Pancreas (tissue), 10 donors: ENCODE results near the gene ST7. TPM values are rescaled to one million over a fixed set of nuclear protein-coding genes. Genes with fewer than 3 reads are reported as not detected.
A peak's percentile ranks its signal among the peaks of the same experiment; 100 is the strongest.

Source experiments
- ATAC-seq, 4 donors: fragments of 200-7000 bp; cut with Tn5 transposase; one replicate each; pipeline versions ENCODE4 v1.8.0 to v1.9.1; 2020; ENCODE audit warnings: mild to moderate bottlenecking in 4 of 4, moderate library complexity in 4 of 4
- DNase-seq, 6 donors: peaks; one replicate each; pipeline ENCODE4 v3.0.0-alpha.2; 2020
- FAIRE-seq: peaks from 2 replicates; lab custom pipeline; 2012; peaks lifted over from hg19 to GRCh38; lab: Jason Lieb, UNC
- H3K27ac ChIP-seq, 4 donors: fragments of 200-600 bp; sonication (generic); 1 replicate in 3 of 4; 2 replicates in 1 of 4; pipeline versions ENCODE4 v1.5.0 to v1.8.0; 2020
- H3K27me3 ChIP-seq, 4 donors: fragments of 200-600 bp; one replicate each; pipeline ENCODE4 v1.8.0; 2021
- H3K36me3 ChIP-seq, 3 donors: fragments of 200-600 bp; sonication (generic) in 1 of 3; one replicate each; pipeline versions ENCODE4 v1.5.0 to v1.8.0; 2020 to 2021
- H3K4me1 ChIP-seq, 3 donors: fragments of 200-600 bp; one replicate each; pipeline ENCODE4 v1.8.0; 2021
- H3K4me3 ChIP-seq, 4 donors: fragments of 200-600 bp; sonication (generic) in 2 of 4; one replicate each; pipeline versions ENCODE4 v1.5.0 to v1.8.0; 2020 to 2021
- H3K9me3 ChIP-seq, 4 donors: fragments of 200-600 bp; one replicate each; pipeline ENCODE4 v1.8.0; 2021
- WGBS, 2 donors: extraction: QIAGEN DNeasy Blood & Tissue Kit; methylation state at CpG; one replicate each; pipeline ENCODE4 v1.1.7; 2013; 5-methylcytosine and 5-hydroxymethylcytosine counted together
- intact Hi-C, 3 donors: fragments of 100-400 bp; cut with DNase I; formaldehyde crosslinking; loops; one replicate each; pipeline versions ENCODE4 v1.11.1 to v1.14.2; 2022
- polyA plus RNA-seq, 2 donors: library from polyadenylated mRNA; stranded (reverse); fragments of 200-250 nt; gene quantifications; one replicate each; pipeline ENCODE4 v1.2.3, GENCODE V29; 2013
- total RNA-seq, 6 donors: library from RNA; stranded (reverse); fragmentation: NEBNext Ultra II Directional in 4 of 6; extraction: Animal tissue kit (Norgen Biotek cat#: 25700) in 4 of 6; gene quantifications; one replicate each; pipeline versions ENCODE4 v1.2.1 to v1.2.4, GENCODE V29; 2021 to 2023
- TF ChIP-seq, protein P1 (sequence below), 4 donors: fragments of 200-600 bp; sonication (generic) in 3 of 4; IDR thresholded peaks; one replicate each; pipeline versions ENCODE4 v1.5.0 to v1.8.0; 2021; ENCODE audit warnings: antibody characterized with exemption in 4 of 4
- donor health status: healthy with polysubstance abuse.
- donor health status: DM: no; HTN: no; CAD: no; lungs with moderate emphysema.
- donor health status: DM: no; HTN: no; CAD: no.
- donor health status: control.
- donor health status: control.
- donor health status: Bipolar disorder and iron deficiency.
- donor health status: DM: yes; HTN: yes; CAD: no.
- donor health status: DM: no; HTN: no; CAD: no.
- donor health status: DM: no; HTN: no; CAD: no.
- donor health status: DM: yes; HTN: yes; CAD: no.

The ST7 gene, protein sequence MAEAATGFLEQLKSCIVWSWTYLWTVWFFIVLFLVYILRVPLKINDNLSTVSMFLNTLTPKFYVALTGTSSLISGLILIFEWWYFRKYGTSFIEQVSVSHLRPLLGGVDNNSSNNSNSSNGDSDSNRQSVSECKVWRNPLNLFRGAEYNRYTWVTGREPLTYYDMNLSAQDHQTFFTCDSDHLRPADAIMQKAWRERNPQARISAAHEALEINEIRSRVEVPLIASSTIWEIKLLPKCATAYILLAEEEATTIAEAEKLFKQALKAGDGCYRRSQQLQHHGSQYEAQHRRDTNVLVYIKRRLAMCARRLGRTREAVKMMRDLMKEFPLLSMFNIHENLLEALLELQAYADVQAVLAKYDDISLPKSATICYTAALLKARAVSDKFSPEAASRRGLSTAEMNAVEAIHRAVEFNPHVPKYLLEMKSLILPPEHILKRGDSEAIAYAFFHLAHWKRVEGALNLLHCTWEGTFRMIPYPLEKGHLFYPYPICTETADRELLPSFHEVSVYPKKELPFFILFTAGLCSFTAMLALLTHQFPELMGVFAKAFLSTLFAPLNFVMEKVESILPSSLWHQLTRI
- 10 to 100 TPM; 16.4 to 20.2 (median 18.1) TPM for total RNA-seq
- polyA plus RNA-seq, result 10 to 100 TPM in 1 of 2 donors, 1 to 10 TPM in 1; 8.2 to 16.1 TPM

GRCh38 chr7:116953372-116953905 lies at the start of gene ST7:
ST7 (plus strand) TSS chr7:116953501; CDS start chr7:116953541, 40 bp downstream.
- H3K4me3 ChIP-seq, result peak within 1 kb of the TSS; percentile 69 to 96 (median 92)
- H3K4me1 ChIP-seq, result peaks cover 10 to 28% (median 21%) of the 10 kb centered on the region in 3 donors
- DNase-seq (peak in 5 of 6 donors; percentile 52 to 83 (median 69)), FAIRE-seq (no peak), ATAC-seq (peak; percentile 72 to 79 (median 78))
- H3K27ac ChIP-seq, result peak within 1 kb of the TSS; percentile 99 to 100 (median 100)
- intact Hi-C loops, result no loop called here
- TF ChIP-seq, protein P1, sequence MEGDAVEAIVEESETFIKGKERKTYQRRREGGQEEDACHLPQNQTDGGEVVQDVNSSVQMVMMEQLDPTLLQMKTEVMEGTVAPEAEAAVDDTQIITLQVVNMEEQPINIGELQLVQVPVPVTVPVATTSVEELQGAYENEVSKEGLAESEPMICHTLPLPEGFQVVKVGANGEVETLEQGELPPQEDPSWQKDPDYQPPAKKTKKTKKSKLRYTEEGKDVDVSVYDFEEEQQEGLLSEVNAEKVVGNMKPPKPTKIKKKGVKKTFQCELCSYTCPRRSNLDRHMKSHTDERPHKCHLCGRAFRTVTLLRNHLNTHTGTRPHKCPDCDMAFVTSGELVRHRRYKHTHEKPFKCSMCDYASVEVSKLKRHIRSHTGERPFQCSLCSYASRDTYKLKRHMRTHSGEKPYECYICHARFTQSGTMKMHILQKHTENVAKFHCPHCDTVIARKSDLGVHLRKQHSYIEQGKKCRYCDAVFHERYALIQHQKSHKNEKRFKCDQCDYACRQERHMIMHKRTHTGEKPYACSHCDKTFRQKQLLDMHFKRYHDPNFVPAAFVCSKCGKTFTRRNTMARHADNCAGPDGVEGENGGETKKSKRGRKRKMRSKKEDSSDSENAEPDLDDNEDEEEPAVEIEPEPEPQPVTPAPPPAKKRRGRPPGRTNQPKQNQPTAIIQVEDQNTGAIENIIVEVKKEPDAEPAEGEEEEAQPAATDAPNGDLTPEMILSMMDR (IDR thresholded peaks at IDR 0.05), result no peak
- WGBS, 2 donors, result 0 to 1% methylated on average over 73 to 77 of the region's 77 CpGs
- H3K36me3 ChIP-seq, result no peaks in the 10 kb centered on the region
- no peaks in the 10 kb centered on the region for H3K9me3 ChIP-seq
- H3K27me3 ChIP-seq, result no peaks in the 10 kb centered on the region

- Histone ChIP-seq H3K27ac (no peak overlapping the region), H3K9me3 (no peaks in the 10 kb centered on the region), H3K4me3 (no peak overlapping the region), H3K36me3 (peaks cover 0 to 4% (median 0%) of the 10 kb centered on the region in 3 donors), H3K27me3 (no peaks in the 10 kb centered on the region), H3K4me1 (no peaks in the 10 kb centered on the region)
- TF ChIP-seq, protein P1 (IDR thresholded peaks at IDR 0.05), result no peak
- ATAC-seq (no peak), FAIRE-seq (no peak), DNase-seq (no peak)
- intact Hi-C loops, result no loop called here
- WGBS, 2 donors, result 82 to 94% methylated on average over 1 of the region's 1 CpG
Measured at GRCh38 chr7:116906391-116906790, 46.9 kb upstream of the ST7 start.

- no peak for DNase-seq
- H3K27me3 ChIP-seq, result no peaks in the 10 kb centered on the region
- FAIRE-seq, result no peak
- ATAC-seq, result no peak
- intact Hi-C loops, result no loop called here
- no peak overlapping the region for H3K4me3 ChIP-seq
- peaks cover 0 to 24% (median 5%) of the 10 kb centered on the region in 3 donors for H3K36me3 ChIP-seq
- H3K27ac ChIP-seq, result no peak overlapping the region
- TF ChIP-seq, protein P1 (IDR thresholded peaks at IDR 0.05), result no peak
- H3K4me1 ChIP-seq, result no peaks in the 10 kb centered on the region
- 94 to 98% methylated on average over 6 of the region's 6 CpGs for WGBS, 2 donors
- no peaks in the 10 kb centered on the region for H3K9me3 ChIP-seq
Measured at GRCh38 chr7:116910383-116910782, 42.9 kb upstream of the ST7 start.

DNA sequence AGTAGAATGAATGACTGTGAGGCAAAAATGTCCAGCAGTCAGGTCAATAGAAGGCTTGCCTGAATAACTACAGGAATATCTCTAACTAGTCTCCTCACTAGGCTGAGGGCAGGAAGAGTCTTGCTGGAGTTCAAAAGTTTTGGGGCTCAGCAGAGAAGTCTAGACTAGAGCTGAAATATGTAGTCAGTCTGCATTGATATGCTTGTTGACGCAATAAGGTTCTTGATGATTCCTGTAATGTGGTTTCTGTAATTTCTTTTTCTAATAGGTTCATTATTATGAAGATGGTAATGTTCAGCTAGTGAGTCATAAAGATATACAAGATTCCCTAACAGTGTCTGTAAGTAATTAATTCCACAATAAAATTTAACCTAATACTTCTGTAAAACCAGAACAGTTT lies 41.5 kb upstream of the ST7 start:
- Histone ChIP-seq H3K36me3 (peaks cover 3 to 31% (median 5%) of the 10 kb centered on the region in 3 donors), H3K27ac (no peak overlapping the region), H3K9me3 (no peaks in the 10 kb centered on the region), H3K4me1 (no peaks in the 10 kb centered on the region), H3K27me3 (no peaks in the 10 kb centered on the region), H3K4me3 (no peak overlapping the region)
- WGBS, 2 donors, result 97% methylated on average over 1 of the region's 1 CpG
- TF ChIP-seq, protein P1 (IDR thresholded peaks at IDR 0.05), result no peak
- ATAC-seq (no peak), FAIRE-seq (no peak), DNase-seq (no peak)
- intact Hi-C loops, result no loop called here
